GM12891 (cell line): ENCODE results near the gene SPINDOC.
"Not testable (repeated sequence)": the region's sequence is repeated elsewhere in the genome, so short reads cannot be mapped to it uniquely, and the experiment has no call there.

Experiments
- PAX5 ChIP-seq: IDR thresholded peaks from 2 replicates; pipeline ENCODE4 v1.6.1; 2011; ENCODE audit warnings: low read length, moderate library complexity, mild to moderate bottlenecking; ENCODE audit not compliant: insufficient read depth, severe bottlenecking
- POLR2A ChIP-seq: IDR thresholded peaks from 2 replicates; pipeline ENCODE4 v1.6.1; 2011; ENCODE audit warnings: low read depth, low read length, control low read depth
- POLR2AphosphoS5 ChIP-seq: IDR thresholded peaks from 2 replicates; pipeline ENCODE4 v1.6.1; 2011; ENCODE audit warnings: low read depth, low read length, control low read depth
- POU2F2 ChIP-seq: IDR thresholded peaks from 2 replicates; pipeline ENCODE4 v1.6.1; 2011; ENCODE audit warnings: low read depth, mild to moderate bottlenecking, control low read depth, low read length, moderate library complexity
- SPI1 ChIP-seq: IDR thresholded peaks from 2 replicates; pipeline ENCODE4 v1.6.1; 2011; ENCODE audit warnings: low read depth, low read length, control low read depth
- TAF1 ChIP-seq: IDR thresholded peaks from 2 replicates; pipeline ENCODE4 v1.6.1; 2011; ENCODE audit warnings: low read depth, low read length, control low read depth

- TF ChIP-seq POLR2A, POLR2AphosphoS5, TAF1, POU2F2, PAX5, SPI1: not testable (repeated sequence)
Observed at GRCh38 chr11:63771741-63772318, 41.4 kb upstream of the SPINDOC start.
